Activated CD4-positive, alpha-beta memory T cell treated with anti-CD3 and anti-CD28 coated beads, Interleukin-2, amount 10 ng/mL, durations not matched to agents 7 days and 5 days (primary cell): Measurements from ENCODE around the gene KIF23. TPM values are rescaled to one million over a fixed set of nuclear protein-coding genes. Genes with fewer than 3 reads are reported as not detected.

Experiments
- CTCF ChIA-PET: fragments of 350-600 bp; sonication (Branson Sonifier 250); formaldehyde crosslinking; loops from one replicate; lab custom pipeline; 2021; ENCODE audit warnings: antibody characterized with exemption, inconsistent platforms; lab: Charles Lee
- POLR2A ChIA-PET: fragments of 350-600 bp; sonication (Branson Sonifier 250); formaldehyde crosslinking; loops from one replicate; lab custom pipeline; 2021; ENCODE audit warnings: antibody characterized with exemption; lab: Charles Lee
- DNase-seq: peaks from one replicate; pipeline ENCODE4 v3.0.0-alpha.2; 2020
- H3K27ac Mint-ChIP-seq: one replicate; pipeline ENCODE4 v1.8.0; 2021; ENCODE audit warnings: mild to moderate bottlenecking, mixed read lengths
- H3K27me3 Mint-ChIP-seq: one replicate; pipeline ENCODE4 v1.8.0; 2021; ENCODE audit warnings: mixed read lengths
- H3K36me3 Mint-ChIP-seq: one replicate; pipeline ENCODE4 v1.8.0; 2021; ENCODE audit warnings: low read depth, mixed read lengths
- H3K4me1 Mint-ChIP-seq: one replicate; pipeline ENCODE4 v1.8.0; 2021; ENCODE audit warnings: mixed read lengths
- H3K4me3 Mint-ChIP-seq: one replicate; pipeline ENCODE4 v1.8.0; 2021; ENCODE audit warnings: mild to moderate bottlenecking, mixed read lengths
- H3K9me3 Mint-ChIP-seq: one replicate; pipeline ENCODE4 v1.8.0; 2021; ENCODE audit warnings: mixed read lengths
- total RNA-seq, 2 experiments: library from RNA; stranded (reverse); gene quantifications; one replicate each; pipeline ENCODE4 v1.2.3, GENCODE V29; 2021

Gene KIF23
- total RNA-seq, 2 experiments from 2014 or later = 55.7 to 60.8 TPM

GRCh38 chr15:69462493-69463181, 48.5 kb downstream of the KIF23 start:
- peak overlapping the region; percentile 72 for H3K27ac Mint-ChIP-seq
- H3K36me3 Mint-ChIP-seq = peaks cover 3% of the 10 kb centered on the region
- ChIA-PET CTCF (interaction anchor here (0.6 to 2.9 kb wide), 29 partner anchors 9 to 1211 kb away, joined by 3 to 88 read pairs (median 4); partner anchors contain the start of genes GLCE, KIF23 and RPLP1), POLR2A (interaction anchor here (0.8 to 5.3 kb wide), 13 partner anchors 9 to 1029 kb away, joined by 3 to 141 read pairs (median 4); partner anchors contain the start of genes KIF23 and RPLP1)
- H3K4me1 Mint-ChIP-seq = peaks cover 28% of the 10 kb centered on the region
- peak; percentile 91 for DNase-seq
- H3K27me3 Mint-ChIP-seq = peaks cover 15% of the 10 kb centered on the region
- H3K9me3 Mint-ChIP-seq = no peaks in the 10 kb centered on the region
- H3K4me3 Mint-ChIP-seq = peak overlapping the region; percentile 84

- no peaks in the 10 kb centered on the region for H3K9me3 Mint-ChIP-seq
- peaks cover 15% of the 10 kb centered on the region for H3K27me3 Mint-ChIP-seq
- no peak for DNase-seq
- H3K36me3 Mint-ChIP-seq = no peaks in the 10 kb centered on the region
- H3K27ac Mint-ChIP-seq = peak overlapping the region; percentile 72
- peak overlapping the region; percentile 84 for H3K4me3 Mint-ChIP-seq
- peaks cover 34% of the 10 kb centered on the region for H3K4me1 Mint-ChIP-seq
- ChIA-PET CTCF (interaction anchor here (0.6 to 2.9 kb wide), 27 partner anchors 9 to 1210 kb away, joined by 3 to 88 read pairs (median 4); partner anchors contain the start of genes KIF23 and RPLP1), POLR2A (interaction anchor here (0.9 to 5.3 kb wide), 10 partner anchors 10 to 1028 kb away, joined by 3 to 141 read pairs (median 5); partner anchors contain the start of genes KIF23 and RPLP1)
Observed at GRCh38 chr15:69463182-69463756, 49.1 kb downstream of the KIF23 start.

GRCh38 chr15:69465253-69465652, 51.1 kb downstream of the KIF23 start:
- Mint-ChIP-seq H3K4me3 (no peak overlapping the region), H3K27ac (no peak overlapping the region), H3K9me3 (no peaks in the 10 kb centered on the region), H3K4me1 (peaks cover 47% of the 10 kb centered on the region), H3K36me3 (no peaks in the 10 kb centered on the region), H3K27me3 (peaks cover 17% of the 10 kb centered on the region)
- DNase-seq = no peak
- POLR2A ChIA-PET = interaction anchor here (5.3 kb wide), 1 partner anchor 12 kb away, joined by 141 read pairs; the partner anchor contains the start of gene RPLP1
- CTCF ChIA-PET = interaction anchor here (0.6 to 1.5 kb wide), 7 partner anchors 10 to 222 kb away, joined by 3 to 6 read pairs (median 4); partner anchors contain the start of genes KIF23 and RPLP1

GRCh38 chr15:69466733-69467132, 52.6 kb downstream of the KIF23 start:
- ChIA-PET CTCF (interaction anchor here (0.7 to 1.6 kb wide), 6 partner anchors 8 to 1021 kb away, joined by 3 to 5 read pairs (median 3); no protein-coding TSS in a partner anchor), POLR2A (interaction anchor here (2.4 to 4.2 kb wide), 2 partner anchors 13 to 631 kb away, joined by 12 to 115 read pairs; partner anchors contain the start of genes RPLP1 and TLE3)
- Mint-ChIP-seq H3K36me3 (no peaks in the 10 kb centered on the region), H3K27ac (no peak overlapping the region), H3K27me3 (peaks cover 24% of the 10 kb centered on the region), H3K4me1 (peaks cover 45% of the 10 kb centered on the region), H3K9me3 (no peaks in the 10 kb centered on the region), H3K4me3 (no peak overlapping the region)
- DNase-seq = no peak

- ChIA-PET POLR2A (interaction anchor here (1.1 to 4.2 kb wide), 7 partner anchors 10 to 630 kb away, joined by 3 to 115 read pairs (median 6); partner anchors contain the start of genes RPLP1 and TLE3), CTCF (interaction anchor here (0.9 to 1.9 kb wide), 5 partner anchors 9 to 1020 kb away, joined by 3 to 11 read pairs (median 4); partner anchors contain the start of gene RPLP1)
- no peak overlapping the region for H3K4me3 Mint-ChIP-seq
- peaks cover 33% of the 10 kb centered on the region for H3K27me3 Mint-ChIP-seq
- H3K9me3 Mint-ChIP-seq = no peaks in the 10 kb centered on the region
- DNase-seq = no peak
- no peaks in the 10 kb centered on the region for H3K36me3 Mint-ChIP-seq
- peak overlapping the region; percentile 87 for H3K27ac Mint-ChIP-seq
- H3K4me1 Mint-ChIP-seq = peaks cover 36% of the 10 kb centered on the region
Observed at GRCh38 chr15:69467636-69468035, 53.5 kb downstream of the KIF23 start.

- ChIA-PET CTCF (interaction anchor here (0.9 to 1.9 kb wide), 6 partner anchors 8 to 1019 kb away, joined by 3 to 11 read pairs (median 4); partner anchors contain the start of gene RPLP1), POLR2A (interaction anchor here (0.7 to 4.2 kb wide), 11 partner anchors 11 to 1024 kb away, joined by 3 to 115 read pairs (median 4); partner anchors contain the start of genes RPLP1 and TLE3)
- no peaks in the 10 kb centered on the region for H3K36me3 Mint-ChIP-seq
- DNase-seq = peak; percentile 88
- H3K27ac Mint-ChIP-seq = peak overlapping the region; percentile 87
- H3K9me3 Mint-ChIP-seq = no peaks in the 10 kb centered on the region
- H3K4me3 Mint-ChIP-seq = peak overlapping the region; percentile 43
- peaks cover 33% of the 10 kb centered on the region for H3K27me3 Mint-ChIP-seq
- peaks cover 29% of the 10 kb centered on the region for H3K4me1 Mint-ChIP-seq
Observed at GRCh38 chr15:69468241-69469121, 54.3 kb downstream of the KIF23 start.

- ChIA-PET POLR2A (interaction anchor here (0.6 to 4.2 kb wide), 3 partner anchors 16 to 630 kb away, joined by 3 to 115 read pairs (median 3); partner anchors contain the start of gene RPLP1), CTCF (interaction anchor here (1.2 to 1.9 kb wide), 3 partner anchors 8 to 18 kb away, joined by 3 to 9 read pairs (median 5); no protein-coding TSS in a partner anchor)
- Mint-ChIP-seq H3K27me3 (peaks cover 34% of the 10 kb centered on the region), H3K4me1 (peaks cover 25% of the 10 kb centered on the region), H3K36me3 (no peaks in the 10 kb centered on the region), H3K9me3 (no peaks in the 10 kb centered on the region), H3K27ac (no peak overlapping the region), H3K4me3 (no peak overlapping the region)
- DNase-seq = no peak
Observed at GRCh38 chr15:69469467-69470201, 55.5 kb downstream of the KIF23 start.

- ChIA-PET POLR2A (no interaction called here), CTCF (interaction anchor here (0.9 to 2.5 kb wide), 2 partner anchors 10 to 995 kb away, joined by 3 to 10 read pairs; no protein-coding TSS in a partner anchor)
- no peaks in the 10 kb centered on the region for H3K36me3 Mint-ChIP-seq
- no peaks in the 10 kb centered on the region for H3K9me3 Mint-ChIP-seq
- no peak overlapping the region for H3K27ac Mint-ChIP-seq
- H3K27me3 Mint-ChIP-seq = peaks cover 24% of the 10 kb centered on the region
- DNase-seq = no peak
- no peak overlapping the region for H3K4me3 Mint-ChIP-seq
- H3K4me1 Mint-ChIP-seq = peaks cover 23% of the 10 kb centered on the region
Observed at GRCh38 chr15:69472046-69472445, 57.9 kb downstream of the KIF23 start.

- Mint-ChIP-seq H3K4me1 (peaks cover 21% of the 10 kb centered on the region), H3K27ac (no peak overlapping the region), H3K9me3 (no peaks in the 10 kb centered on the region), H3K36me3 (no peaks in the 10 kb centered on the region), H3K27me3 (peaks cover 24% of the 10 kb centered on the region), H3K4me3 (no peak overlapping the region)
- no peak for DNase-seq
- ChIA-PET CTCF (interaction anchor here (0.9 to 2.5 kb wide), 2 partner anchors 10 to 994 kb away, joined by 3 to 10 read pairs; no protein-coding TSS in a partner anchor), POLR2A (no interaction called here)
Observed at GRCh38 chr15:69472562-69472961, 58.4 kb downstream of the KIF23 start.

GRCh38 chr15:69474291-69474690, 60.1 kb downstream of the KIF23 start:
- ChIA-PET CTCF (interaction anchor here (1.7 to 3.5 kb wide), 3 partner anchors 12 to 1014 kb away, joined by 6 to 14 read pairs (median 6); no protein-coding TSS in a partner anchor), POLR2A (no interaction called here)
- H3K4me3 Mint-ChIP-seq = no peak overlapping the region
- H3K27me3 Mint-ChIP-seq = peaks cover 22% of the 10 kb centered on the region
- H3K4me1 Mint-ChIP-seq = peaks cover 4% of the 10 kb centered on the region
- no peaks in the 10 kb centered on the region for H3K9me3 Mint-ChIP-seq
- H3K27ac Mint-ChIP-seq = no peak overlapping the region
- no peak for DNase-seq
- no peaks in the 10 kb centered on the region for H3K36me3 Mint-ChIP-seq
